Heart left ventricle (tissue), 13 donors: ENCODE data around the gene MVB12B.

Experiments used
- CTCF ChIP-seq, 12 donors: fragments of 200-600 bp; sonication (generic) in 4 of 12; IDR thresholded peaks; one replicate each; pipeline versions ENCODE4 v1.5.0 to v1.8.0; 2018 to 2022; ENCODE audit warnings: antibody characterized with exemption in 12 of 12, mild to moderate bottlenecking in 5 of 12
- POLR2A ChIP-seq, 2 donors: fragments of 450-650 bp; IDR thresholded peaks; one replicate each; pipeline ENCODE4 v1.6.1; 2017; ENCODE audit warnings: antibody characterized with exemption in 2 of 2, mild to moderate bottlenecking in 2 of 2, moderate library complexity in 2 of 2
- donor health status: ischemic (EF 13 %, LVEDD 7.1; RV severe dilation, severe dysfunction).
- donor health status: DM: no; HTN: yes; CAD: no.
- donor health status: DM: no; HTN: no; CAD: no.
- donor health status: ischemic (EF 25% LVEDD 6.9; RV normal size, moderate dysfunction).
- donor health status: ischemic (EF 25% LVEDD 5.7; RV mildly dilated, moderate dysfunction).
- donor health status: ischemic (EF 35%, LVEDD 5.7; RV mildly dilated, moderate dysfunction).
- donor health status: nonischemic (EF 11% LVEDD 7.7; RV severe dilation, severe dysfunction).
- donor health status: DM: yes; HTN: yes; CAD: no.
- donor health status: PGD.
- donor health status: ischemic (EF 29% LVEDD 5.4; RV normal size, mild dysfunction).
- donor health status: nonischemic (EF 23%, LVEDD 6.1; RV moderate dilation, normal function).

GRCh38 chr9:126459126-126459525, 132.5 kb downstream of the MVB12B start:
- TF ChIP-seq CTCF (IDR thresholded peaks at IDR 0.05), result no peak
- TF ChIP-seq POLR2A (IDR thresholded peaks at IDR 0.05), result no peak
